ENCODE measurements around the gene TSPAN9. TPM values are rescaled to one million over a fixed set of nuclear protein-coding genes. Genes with fewer than 3 reads are reported as not detected.

Gene TSPAN9
- total RNA-seq, 3 donors from 2014 or later = 4.7 to 28.4 (median 8.5) TPM

GRCh38 chr12:3117591-3118015, 40.4 kb downstream of the TSPAN9 start:
- intact Hi-C loops (cut with DNase I, micrococcal nuclease) = no loop called here
- H3K36me3 ChIP-seq (ENCODE audit: low read depth) = no peaks in the 10 kb centered on the region
- ATAC-seq = no peak
- H3K4me1 ChIP-seq (ENCODE audit: low read depth) = no peaks in the 10 kb centered on the region
- no peak for DNase-seq
- H3K9me3 ChIP-seq = no peaks in the 10 kb centered on the region
- H3K4me3 ChIP-seq = no peak overlapping the region
- TF ChIP-seq, protein P1, sequence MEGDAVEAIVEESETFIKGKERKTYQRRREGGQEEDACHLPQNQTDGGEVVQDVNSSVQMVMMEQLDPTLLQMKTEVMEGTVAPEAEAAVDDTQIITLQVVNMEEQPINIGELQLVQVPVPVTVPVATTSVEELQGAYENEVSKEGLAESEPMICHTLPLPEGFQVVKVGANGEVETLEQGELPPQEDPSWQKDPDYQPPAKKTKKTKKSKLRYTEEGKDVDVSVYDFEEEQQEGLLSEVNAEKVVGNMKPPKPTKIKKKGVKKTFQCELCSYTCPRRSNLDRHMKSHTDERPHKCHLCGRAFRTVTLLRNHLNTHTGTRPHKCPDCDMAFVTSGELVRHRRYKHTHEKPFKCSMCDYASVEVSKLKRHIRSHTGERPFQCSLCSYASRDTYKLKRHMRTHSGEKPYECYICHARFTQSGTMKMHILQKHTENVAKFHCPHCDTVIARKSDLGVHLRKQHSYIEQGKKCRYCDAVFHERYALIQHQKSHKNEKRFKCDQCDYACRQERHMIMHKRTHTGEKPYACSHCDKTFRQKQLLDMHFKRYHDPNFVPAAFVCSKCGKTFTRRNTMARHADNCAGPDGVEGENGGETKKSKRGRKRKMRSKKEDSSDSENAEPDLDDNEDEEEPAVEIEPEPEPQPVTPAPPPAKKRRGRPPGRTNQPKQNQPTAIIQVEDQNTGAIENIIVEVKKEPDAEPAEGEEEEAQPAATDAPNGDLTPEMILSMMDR (IDR thresholded peaks at IDR 0.05) = no peak

DNA sequence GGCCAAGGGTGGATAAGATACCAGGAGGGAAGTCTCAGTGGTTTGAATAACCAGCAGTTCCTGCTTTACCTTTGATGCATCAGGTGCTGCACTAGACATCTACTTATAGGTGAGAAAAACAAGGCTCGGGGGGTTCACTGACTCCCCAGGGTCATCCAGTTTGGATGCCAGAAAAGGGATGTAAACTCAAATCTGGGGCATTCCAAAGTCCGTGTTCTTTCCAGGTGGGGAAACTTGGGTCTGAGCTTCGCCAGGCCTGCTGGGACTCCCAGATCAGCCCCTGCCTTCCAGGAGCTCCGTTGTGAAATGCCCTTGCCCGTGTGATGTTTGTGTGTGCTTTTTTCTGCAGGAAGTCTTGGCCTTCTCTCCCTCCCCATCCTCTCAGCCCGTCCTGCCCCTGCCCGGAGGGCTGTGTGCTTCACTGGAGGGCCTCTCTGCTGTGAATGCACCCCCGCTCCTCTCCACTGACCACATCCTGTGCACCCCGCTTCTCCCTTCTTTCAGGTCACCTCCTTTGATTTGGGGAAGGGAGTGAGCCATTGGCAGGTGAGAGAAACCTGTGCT, 42.1 kb downstream of the TSPAN9 start:
- DNase-seq (no peak), ATAC-seq (no peak)
- TF ChIP-seq, protein P1 (IDR thresholded peaks at IDR 0.05) = no peak
- no peaks in the 10 kb centered on the region for H3K36me3 ChIP-seq (ENCODE audit: low read depth)
- H3K4me1 ChIP-seq (ENCODE audit: low read depth) = no peaks in the 10 kb centered on the region
- intact Hi-C loops (cut with DNase I, micrococcal nuclease) = no loop called here
- no peaks in the 10 kb centered on the region for H3K9me3 ChIP-seq
- no peak overlapping the region for H3K4me3 ChIP-seq

GRCh38 chr12:3119756-3120601, 42.8 kb downstream of the TSPAN9 start:
- H3K4me1 ChIP-seq (ENCODE audit: low read depth) = no peaks in the 10 kb centered on the region
- no peak overlapping the region for H3K4me3 ChIP-seq
- ATAC-seq (no peak), DNase-seq (no peak)
- TF ChIP-seq, protein P1 (IDR thresholded peaks at IDR 0.05) = no peak
- H3K36me3 ChIP-seq (ENCODE audit: low read depth) = no peaks in the 10 kb centered on the region
- H3K9me3 ChIP-seq = no peaks in the 10 kb centered on the region
- intact Hi-C loops (cut with DNase I, micrococcal nuclease) = no loop called here

- intact Hi-C loops (cut with DNase I, micrococcal nuclease) = no loop called here
Measured at GRCh38 chr12:3120701-3121100, 43.5 kb downstream of the TSPAN9 start.

GRCh38 chr12:3122841-3123678, 45.9 kb downstream of the TSPAN9 start:
- intact Hi-C loops (cut with DNase I, micrococcal nuclease) = no loop called here
- DNase-seq (no peak), ATAC-seq (no peak)
- Histone ChIP-seq H3K4me3 (no peak overlapping the region), H3K9me3 (no peaks in the 10 kb centered on the region), H3K4me1 (ENCODE audit: low read depth) (no peaks in the 10 kb centered on the region), H3K36me3 (ENCODE audit: low read depth) (no peaks in the 10 kb centered on the region)
- TF ChIP-seq, protein P1 (IDR thresholded peaks at IDR 0.05) = no peak

More at GRCh38 chr12:3120701-3121100, 43.5 kb downstream of the TSPAN9 start:
- TF ChIP-seq, protein P1 (IDR thresholded peaks at IDR 0.05) = no peak
- Histone ChIP-seq H3K9me3 (no peaks in the 10 kb centered on the region), H3K36me3 (ENCODE audit: low read depth) (no peaks in the 10 kb centered on the region), H3K4me3 (no peak overlapping the region), H3K4me1 (ENCODE audit: low read depth) (no peaks in the 10 kb centered on the region)
- ATAC-seq = no peak
- DNase-seq = no peak

Measured in mucosa of descending colon (tissue), 3 donors.